HG02840 (cell line): ENCODE measurements around the gene ASB6.
"Not testable (repeated sequence)": the region's sequence is repeated elsewhere in the genome, so short reads cannot be mapped to it uniquely, and the experiment has no call there.

Experiments
- ATAC-seq: cut with Tn5 transposase; IDR thresholded peaks from one replicate; pipeline ENCODE4 v1.9.1; 2021; ENCODE audit warnings: mild to moderate bottlenecking, moderate library complexity, moderate number of reproducible peaks; ENCODE audit not compliant: unreplicated experiment, low FRiP score

ASB6 gene

GRCh38 chr9:129646252-129646651 lies 4.3 kb upstream of the ASB6 start:
- ATAC-seq = no peak

GRCh38 chr9:129644902-129645301 lies 3.0 kb upstream of the ASB6 start:
- ATAC-seq = no peak

GRCh38 chr9:129644365-129644764 lies 2.4 kb upstream of the ASB6 start:
- no peak for ATAC-seq

GRCh38 chr9:129643706-129644105 lies 1.8 kb upstream of the ASB6 start:
- no peak for ATAC-seq

- ATAC-seq = no peak
These were observed 841 bp downstream of the ASB6 start for GRCh38 chr9:129640871-129641749.

GRCh38 chr9:129640086-129640870 lies 1.7 kb downstream of the ASB6 start:
- no peak for ATAC-seq

- ATAC-seq = no peak
These were observed 2.2 kb downstream of the ASB6 start for GRCh38 chr9:129639756-129640085.

- no peak for ATAC-seq
These were observed 2.8 kb downstream of the ASB6 start for GRCh38 chr9:129639034-129639630.

GRCh38 chr9:129637673-129638439 lies 4.1 kb downstream of the ASB6 start:
- no peak for ATAC-seq

- ATAC-seq = no peak
These were observed 4.8 kb downstream of the ASB6 start for GRCh38 chr9:129637102-129637501.

- ATAC-seq = not testable (repeated sequence)
These were observed 5.6 kb downstream of the ASB6 start for GRCh38 chr9:129636343-129636742.

GRCh38 chr9:129635099-129636065 lies 6.6 kb downstream of the ASB6 start:
- ATAC-seq = no peak

- no peak for ATAC-seq
These were observed 8.1 kb downstream of the ASB6 start for GRCh38 chr9:129633848-129634247.

- no peak for ATAC-seq
These were observed 8.7 kb downstream of the ASB6 start for GRCh38 chr9:129633207-129633606.

- ATAC-seq = no peak
These were observed 9.5 kb downstream of the ASB6 start for GRCh38 chr9:129632460-129632859.

- no peak for ATAC-seq
These were observed 10.2 kb downstream of the ASB6 start for GRCh38 chr9:129631674-129632129.

- no peak for ATAC-seq
These were observed 10.8 kb downstream of the ASB6 start for GRCh38 chr9:129630967-129631673.

GRCh38 chr9:129629251-129629820 lies 12.6 kb downstream of the ASB6 start:
- no peak for ATAC-seq
